Left renal cortex interstitium (tissue), 4 donors: ENCODE measurements around the gene ITPR1. TPM values are rescaled to one million over a fixed set of nuclear protein-coding genes. Genes with fewer than 3 reads are reported as not detected.

Source experiments
- DNase-seq, 4 donors: peaks; one replicate each; pipeline ENCODE4 v3.0.0-alpha.2; 2013; ENCODE audit warnings: low read depth in 4 of 4, low spot score in 2 of 4, missing footprints in 1 of 4
- polyA plus RNA-seq, 4 donors: library from polyadenylated mRNA; unstranded; fragments of 120-200 nt; gene quantifications; one replicate each; pipeline ENCODE4 v1.2.1, GENCODE V29; 2013; ENCODE audit not compliant: insufficient read length in 4 of 4

Gene ITPR1
- polyA plus RNA-seq, 4 donors, result 43.9 to 60.1 (median 53.5) TPM

DNA sequence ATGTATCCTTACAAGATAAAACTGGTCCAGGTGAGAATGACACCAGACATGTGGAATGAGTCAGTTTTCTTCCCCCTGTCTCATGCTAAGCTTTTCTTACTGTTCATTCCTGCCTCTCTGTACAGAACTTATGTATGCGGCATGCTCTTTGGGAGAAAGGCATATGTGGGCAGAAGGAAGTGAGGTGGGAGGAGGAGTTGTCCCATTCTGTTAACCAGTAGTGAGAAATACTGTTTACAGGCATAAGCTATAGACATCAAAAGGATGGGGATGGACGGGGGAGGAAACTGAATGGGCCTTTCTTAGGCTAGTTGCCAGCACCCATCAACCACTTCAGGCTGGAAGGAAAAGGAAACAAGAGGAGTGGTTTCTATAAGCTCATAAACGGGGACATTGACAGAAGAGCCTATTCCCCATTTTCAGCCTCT lies 342.5 kb downstream of the ITPR1 start:
- DNase-seq, result no peak

DNA sequence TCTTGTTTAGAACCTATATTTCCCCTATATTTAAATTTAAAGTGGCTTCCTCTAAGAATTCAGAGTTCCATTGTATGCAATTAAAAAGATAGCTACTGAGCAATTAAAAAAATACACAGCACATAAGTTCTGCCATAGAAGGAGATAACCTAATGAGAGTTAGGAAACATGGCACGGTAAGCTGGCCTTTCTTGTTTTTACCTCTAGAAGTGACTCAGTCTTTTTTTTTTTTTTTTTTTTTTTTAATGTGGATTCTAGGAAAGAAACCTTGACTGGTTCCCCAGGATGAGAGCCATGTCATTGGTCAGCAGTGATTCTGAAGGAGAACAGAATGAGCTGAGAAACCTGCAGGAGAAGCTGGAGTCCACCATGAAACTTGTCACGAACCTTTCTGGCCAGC lies 343.4 kb downstream of the ITPR1 start:
- DNase-seq, result no peak

DNA sequence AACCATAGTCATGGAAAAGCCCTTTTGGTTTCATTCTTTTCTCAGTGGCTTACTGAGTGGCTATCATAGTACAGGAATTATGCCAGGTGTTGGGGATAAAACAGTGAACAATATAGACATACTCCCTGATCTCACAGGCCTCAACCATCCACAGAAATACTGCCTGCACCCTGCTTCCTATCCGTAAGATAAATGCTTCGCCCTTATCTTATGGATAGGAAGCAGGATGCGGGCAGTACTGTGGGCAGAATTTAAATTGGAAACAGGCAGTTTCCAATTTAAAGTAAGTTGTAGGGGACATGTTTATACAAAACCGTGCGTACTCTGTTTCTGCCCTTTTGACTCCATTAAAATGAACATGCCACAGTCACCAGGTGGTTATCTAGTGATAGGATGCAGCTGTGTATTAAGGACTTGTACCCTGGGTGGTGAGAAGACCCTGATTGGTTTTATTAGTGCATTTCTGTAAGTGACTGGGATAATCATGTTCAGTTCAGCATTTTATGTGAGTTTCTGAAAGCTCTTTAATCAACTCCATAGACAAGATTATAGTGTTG lies 344.3 kb downstream of the ITPR1 start:
- no peak for DNase-seq

DNA sequence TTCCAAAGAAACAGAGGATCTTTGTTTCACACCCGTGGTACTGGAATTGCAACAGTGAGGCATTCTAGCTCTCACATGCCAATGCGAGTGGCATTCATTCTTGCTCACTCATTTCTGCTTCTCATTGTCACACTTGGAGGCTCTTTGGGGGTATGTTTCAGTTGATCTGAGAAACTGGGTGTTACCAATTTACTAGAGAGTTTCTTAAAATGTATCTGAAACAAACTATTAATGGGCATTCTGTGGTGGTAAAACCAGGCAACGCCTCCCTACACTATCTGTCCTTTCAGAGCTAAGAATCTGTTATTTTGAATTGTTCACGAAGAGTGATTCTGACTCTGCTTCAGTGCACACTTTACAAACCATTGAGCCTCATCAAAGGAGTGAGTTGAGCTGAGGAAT lies 345.5 kb downstream of the ITPR1 start:
- DNase-seq, result no peak

DNA sequence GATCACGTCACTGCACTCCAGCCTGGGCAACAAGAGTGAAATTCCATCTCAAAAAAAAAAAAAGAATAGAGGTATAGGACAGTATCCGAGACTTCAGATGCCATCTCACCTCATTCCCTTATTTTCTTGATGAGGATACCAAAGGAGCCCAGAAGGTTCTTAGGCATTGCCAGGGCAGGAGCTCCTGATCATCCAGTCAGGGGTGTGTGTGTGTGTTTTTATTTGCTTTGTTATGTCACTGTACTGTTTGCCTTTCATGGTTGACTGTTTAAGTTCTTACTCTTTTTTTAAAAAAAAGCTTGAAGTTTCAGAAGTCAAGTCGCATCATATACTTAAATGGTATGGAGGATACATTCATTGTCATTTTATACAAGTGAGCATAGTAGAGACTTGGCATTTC lies 346.1 kb downstream of the ITPR1 start:
- no peak for DNase-seq

DNA sequence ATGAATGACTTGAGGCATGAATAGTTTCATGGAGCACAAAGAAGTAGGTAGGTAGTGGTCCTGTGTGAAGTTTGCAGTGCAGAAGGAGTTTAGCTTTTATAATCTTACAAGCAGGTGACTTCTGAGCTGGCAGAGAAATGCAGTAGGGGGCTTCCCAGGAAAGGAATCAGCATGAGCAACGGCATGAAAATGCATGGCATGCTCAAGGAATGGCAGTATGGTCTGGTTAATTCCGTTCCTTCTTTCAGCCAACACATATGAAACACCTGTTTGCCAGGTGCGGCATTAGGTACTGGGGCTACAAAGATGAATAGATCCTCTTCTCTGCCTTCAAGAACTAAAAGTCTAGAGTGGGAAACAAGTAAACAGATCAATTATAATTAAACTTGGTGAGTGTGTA lies 348.1 kb downstream of the ITPR1 start:
- no peak for DNase-seq

DNA sequence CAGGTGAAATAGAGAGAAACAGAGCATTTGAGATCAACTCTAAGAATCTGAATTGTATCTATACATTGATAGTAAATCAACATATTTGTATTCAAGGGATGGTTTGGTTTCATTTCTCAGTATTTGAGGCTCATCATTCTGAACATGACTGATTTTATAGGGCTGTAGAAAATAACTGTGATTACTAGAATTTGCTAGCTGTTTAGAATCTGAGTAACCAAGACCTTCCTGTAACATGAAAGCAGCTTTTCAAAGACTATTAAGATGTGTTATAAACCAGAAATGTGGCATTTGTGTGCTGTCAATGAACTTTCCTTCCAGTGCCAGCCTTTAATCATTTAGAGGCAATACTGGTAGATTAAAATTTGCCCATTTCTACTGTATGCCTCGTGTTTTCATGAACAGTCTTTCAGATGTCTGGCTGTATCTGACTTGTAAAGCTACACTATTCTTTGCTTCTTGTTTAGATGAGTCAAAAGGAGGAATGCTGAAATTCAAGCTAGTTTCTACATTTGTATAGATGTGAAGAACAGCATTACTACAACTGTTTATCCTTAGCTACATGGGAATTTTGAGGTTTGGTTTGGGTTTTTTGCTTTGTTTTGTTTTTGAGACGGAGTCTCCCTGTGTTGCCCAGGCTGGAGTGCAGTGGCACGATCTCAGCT lies 348.8 kb downstream of the ITPR1 start:
- no peak for DNase-seq

DNA sequence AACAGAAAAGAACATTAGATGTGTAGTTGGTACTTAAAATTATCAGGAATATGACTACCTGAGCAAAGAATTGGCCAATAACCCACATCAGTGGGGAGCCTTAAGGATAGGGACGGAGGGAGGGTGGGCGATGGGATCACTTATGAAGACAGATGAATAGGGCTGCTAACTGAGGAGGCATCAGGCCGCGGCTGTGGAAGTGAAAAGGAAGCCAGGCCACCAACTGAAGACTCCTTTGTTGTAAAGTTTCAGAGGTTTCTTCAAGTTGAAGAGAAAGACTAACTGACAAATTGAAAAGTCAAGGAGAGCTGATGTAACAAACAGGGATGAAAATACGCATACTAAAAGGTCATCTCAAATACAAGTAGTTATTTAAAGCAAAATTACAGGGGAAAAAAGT lies 350.5 kb downstream of the ITPR1 start:
- DNase-seq, result no peak

DNA sequence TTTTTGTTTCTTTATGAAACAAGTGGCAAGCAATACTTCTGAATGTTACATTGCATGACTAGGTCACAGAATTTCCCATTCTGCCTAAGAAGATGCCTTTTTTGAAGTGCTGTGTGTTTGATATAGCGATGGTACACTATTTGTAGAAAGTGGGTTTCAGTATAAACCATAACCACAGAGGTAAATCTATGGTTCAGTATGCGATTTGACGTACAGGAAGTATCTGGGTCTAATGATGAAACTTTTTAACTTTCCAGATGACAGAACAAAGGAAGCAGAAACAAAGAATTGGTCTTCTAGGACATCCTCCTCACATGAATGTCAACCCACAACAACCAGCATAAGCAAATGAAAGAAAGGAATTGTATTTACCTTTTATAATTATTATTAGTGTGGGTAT lies 352.7 kb downstream of the ITPR1 start:
- DNase-seq, result no peak

DNA sequence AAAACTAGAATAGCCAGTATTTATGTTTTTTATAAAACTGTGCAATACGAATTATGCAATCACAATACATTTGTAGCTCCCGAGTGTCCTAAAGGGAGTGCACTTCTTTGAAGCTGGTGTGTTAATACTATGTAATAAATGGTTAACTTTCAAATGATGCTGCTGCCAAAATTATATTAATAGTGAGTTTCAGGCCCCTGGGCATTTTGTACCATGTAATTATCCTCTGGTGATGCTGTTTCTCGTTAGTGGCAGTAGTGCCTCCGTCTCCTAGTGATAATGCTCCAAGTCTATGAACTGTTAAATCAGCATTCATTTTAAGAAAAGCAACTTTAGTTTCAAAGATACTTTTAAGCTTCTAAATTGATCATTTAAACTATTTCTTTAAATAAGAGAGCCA lies 353.4 kb downstream of the ITPR1 start:
- no peak for DNase-seq

DNA sequence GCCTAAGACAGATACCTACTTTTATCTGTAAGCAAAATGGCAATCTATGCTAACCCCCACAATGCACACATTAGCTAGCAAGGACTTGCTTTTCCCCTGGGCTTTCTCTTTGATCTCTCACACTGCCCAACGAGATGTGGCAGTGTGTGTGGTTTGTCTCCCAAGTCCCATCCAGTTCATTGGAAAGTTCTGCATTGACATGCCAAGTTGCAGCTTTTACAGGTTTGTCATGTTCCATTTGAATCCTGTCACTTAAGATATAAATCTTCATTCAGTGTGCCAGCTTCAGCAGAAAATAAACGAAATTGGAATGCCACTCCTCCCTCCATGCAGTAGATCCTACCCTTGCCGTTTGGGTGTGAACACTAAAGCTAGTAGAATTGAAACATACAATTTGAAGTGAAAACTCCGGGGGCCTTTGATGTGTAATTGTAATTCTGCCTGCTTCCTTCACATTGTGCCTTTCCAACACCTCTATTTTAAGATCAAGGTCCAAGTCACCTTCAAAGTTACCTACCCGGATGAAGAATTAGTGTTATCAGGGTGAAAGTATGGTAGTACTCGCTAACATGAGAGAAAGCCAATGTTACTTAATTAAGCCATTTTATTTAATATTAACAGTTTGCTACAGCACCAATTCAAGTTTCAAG lies 355.2 kb downstream of the ITPR1 start:
- no peak for DNase-seq

DNA sequence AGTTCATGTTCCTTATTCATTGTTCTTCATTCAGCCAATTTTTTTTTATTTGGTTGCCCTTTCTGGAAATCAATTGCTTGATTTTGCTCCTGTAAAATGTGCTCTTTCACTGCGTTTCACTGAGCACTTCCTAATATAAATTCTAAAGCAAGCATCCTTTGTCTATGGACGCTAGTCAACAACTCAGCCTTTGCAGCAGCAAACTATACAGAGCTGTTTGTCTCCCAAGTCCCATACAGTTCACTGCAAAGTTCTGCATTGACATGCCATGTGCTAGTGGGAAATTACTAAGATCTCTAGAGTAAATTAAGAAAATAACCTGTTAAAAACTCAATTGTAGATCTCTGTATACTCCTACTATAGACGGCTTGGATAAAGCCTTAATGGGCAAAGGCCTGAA lies 356.0 kb downstream of the ITPR1 start:
- DNase-seq, result no peak

DNA sequence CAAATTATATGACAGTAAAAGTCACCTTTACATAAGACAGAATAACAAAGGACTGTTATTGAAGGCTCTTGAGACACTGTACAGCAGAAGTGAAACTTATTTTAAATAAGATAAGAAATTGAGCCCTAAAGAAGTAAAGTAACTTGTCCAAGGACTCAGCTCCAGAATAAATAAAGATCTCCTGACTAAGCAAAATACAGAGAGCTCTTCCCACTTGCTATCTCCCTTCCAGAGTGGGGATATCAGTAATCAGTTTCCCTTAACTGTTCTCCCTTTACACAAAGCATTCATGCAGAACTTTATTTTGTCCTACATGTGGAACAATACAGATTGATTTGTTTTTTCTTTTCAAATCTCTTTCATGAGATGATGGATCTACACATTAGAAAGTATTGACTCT lies 356.6 kb downstream of the ITPR1 start:
- no peak for DNase-seq

DNA sequence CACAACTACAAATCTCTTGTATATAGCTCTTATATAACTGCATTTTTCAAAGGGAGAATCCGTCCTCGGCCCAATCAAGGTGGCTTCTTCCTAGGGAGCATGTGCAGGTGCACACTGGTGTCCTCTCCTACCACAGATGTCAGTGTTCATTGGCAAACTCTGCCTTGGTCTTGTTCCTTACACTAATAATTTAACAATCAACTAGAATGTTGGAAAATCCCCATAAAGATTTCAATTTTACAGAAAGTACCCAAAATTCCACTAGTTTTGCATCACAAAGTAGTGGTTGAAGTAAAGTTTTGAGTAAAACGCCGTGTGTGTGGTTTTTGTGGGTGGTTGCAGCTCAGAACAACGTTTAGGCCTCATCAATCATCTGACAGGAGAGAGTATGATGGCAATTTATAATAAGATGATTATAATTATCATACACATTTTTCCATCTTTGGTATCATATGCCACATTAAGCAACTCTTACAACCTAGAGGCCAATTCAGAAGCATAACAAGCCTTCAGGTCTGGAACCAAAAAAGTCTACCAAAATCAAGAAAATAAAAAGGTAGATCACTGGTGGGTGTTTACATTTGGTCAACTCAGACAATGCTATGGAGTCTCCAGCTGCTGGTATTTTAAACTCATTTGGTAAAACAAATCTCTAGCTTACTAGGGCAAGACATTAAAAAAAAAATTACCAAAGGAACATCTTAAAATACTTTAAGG lies 357.2 kb downstream of the ITPR1 start:
- DNase-seq, result no peak

DNA sequence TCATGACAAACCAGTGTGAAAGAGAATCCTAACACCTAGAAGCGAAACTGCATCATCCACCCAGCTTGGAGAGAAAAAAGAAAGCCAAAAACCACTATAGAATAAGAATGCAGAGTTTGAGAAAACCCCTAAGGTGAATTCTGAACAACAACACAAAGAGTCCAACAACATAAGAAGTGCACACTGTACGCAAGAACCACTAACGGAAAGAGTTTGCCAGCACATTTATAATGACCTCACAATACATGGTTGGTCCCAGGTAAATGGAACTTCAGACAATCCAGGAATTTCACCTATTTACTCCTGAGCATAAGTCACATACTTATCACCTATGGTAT lies 357.7 kb downstream of the ITPR1 start:
- no peak for DNase-seq

DNA sequence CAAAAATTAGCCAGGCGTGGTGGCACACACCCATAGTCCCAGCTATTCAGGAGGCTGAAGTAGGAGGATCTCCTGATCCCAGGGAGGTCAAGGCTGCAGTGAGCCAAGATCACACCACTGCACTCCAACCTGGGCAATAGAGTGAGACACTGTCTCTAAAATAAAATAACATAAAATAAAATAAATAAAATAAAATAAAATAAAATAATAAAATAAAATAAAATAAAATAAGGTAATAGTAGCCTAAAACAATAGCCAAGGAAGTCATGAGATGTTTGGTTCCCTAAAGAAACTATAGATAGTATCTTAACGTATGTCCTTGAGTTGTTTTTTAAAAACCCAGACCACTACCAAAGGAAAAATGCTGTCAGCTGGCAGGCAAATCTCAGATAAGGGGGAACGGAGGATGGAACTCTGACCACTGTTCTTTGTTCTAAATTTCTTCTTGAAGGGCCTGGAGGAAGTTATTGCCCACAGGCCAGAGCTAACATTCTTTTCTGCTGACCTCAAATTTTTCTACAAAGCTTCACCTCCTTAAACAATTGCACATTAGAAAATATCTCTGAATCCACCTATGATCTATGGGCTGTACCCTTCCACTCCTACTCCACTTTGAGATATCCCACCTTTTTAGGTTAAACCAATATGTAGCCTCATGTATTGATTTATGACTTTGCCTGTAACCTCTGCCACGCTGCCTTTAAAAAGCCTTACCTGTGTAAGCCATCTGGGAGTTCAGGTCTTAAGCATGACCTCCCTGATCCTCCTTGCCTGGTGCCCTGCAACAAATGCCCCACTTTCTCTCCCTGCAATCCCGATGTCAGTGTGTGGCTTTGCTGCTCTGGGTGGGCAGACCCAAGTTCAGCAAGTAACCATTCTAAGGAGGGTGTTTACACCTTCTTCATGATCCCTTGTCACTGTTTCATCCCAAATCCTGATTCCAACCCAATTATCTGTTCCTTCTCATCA lies 359.9 kb downstream of the ITPR1 start:
- DNase-seq, result no peak

DNA sequence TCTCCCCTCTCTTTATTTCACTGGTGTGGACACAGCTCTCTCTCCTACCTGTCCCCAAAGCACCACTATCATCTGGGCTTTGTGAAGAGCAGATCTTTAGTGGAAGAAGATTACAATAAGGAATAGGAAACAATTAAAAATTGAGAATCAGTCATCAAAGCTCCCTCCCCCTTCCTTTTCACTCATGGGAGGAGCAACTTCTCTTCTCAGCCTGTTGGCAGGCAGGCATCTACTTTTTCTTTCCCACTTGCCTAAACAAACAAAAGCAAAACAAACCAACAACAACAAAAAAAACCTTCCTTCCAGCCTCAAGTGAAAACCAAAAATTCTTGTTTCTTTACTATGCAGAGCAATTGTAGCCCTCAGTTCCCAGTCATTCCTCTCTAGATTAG lies 360.6 kb downstream of the ITPR1 start:
- DNase-seq, result no peak

DNA sequence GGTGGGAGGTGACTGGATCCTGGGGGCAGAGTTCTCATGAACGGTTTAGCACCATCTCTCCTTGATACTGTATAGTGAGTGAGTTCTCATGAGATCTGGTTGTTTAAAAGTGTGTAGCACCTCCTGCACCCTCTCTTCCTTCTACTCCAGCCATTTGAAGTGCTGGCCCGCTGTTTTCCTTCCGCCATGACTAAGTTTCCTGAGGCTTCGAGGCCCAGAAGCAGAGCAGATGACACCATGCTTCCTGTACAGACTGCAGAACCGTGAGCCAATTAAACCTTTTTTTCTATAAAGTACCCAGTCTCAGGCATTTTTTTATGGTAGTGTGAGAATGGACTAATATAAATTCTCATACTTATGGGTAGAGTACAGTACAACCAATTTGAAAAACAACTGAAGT lies 362.5 kb downstream of the ITPR1 start:
- no peak for DNase-seq

DNA sequence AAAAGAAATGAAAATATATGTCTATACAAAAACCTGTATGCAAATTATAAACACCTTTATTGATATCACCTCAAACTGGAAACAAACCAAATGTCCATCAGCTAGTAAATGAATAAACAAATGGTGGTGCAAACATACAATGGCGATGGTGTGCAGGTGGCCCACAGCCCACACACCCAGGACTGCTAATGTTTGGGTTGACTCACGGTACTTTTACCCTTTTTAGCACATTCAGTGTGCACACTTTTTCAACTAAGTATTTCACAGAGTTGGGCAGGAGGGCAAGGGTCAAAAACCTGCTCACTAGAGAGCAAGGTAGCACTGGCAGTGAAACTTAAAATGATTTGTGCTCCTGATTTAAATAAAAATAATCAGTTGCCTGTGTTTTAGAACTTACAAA lies 363.0 kb downstream of the ITPR1 start:
- DNase-seq, result no peak

DNA sequence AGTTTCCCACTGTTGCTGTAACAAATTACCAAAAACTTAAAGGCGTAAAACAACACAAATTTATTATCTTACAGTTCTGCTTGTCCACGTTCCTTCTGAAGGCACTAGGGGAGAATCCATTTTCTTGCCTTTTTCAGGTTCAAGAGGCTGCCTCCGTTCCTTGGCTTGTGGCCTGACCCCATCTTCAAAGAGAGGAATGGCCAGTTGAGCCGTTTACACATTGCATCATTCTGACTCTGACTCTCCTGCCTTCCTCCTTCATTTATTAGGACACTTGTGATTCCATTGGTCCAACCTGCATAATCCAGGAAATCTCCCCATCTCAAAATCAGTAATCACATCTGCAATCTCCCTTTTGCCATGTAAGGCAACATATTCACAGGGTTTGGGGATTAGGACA lies 363.4 kb downstream of the ITPR1 start:
- DNase-seq, result no peak

DNA sequence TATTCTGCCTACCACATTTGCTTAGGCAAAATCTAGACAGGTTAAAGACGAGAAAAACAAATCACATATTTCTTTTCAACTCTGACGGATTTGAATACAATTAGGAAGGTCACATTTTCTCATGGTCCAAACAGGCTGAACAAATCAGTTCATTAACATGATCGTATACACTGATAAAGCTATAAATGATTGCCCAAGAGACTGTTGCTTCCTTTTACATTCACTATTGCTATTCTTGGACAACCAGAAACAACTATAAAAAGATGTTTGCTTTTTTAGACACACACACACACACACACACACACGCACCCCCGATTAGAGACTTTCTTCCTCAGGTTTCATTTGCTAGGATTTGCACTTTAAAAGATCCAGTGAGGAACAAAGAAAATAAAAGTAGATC lies 363.8 kb downstream of the ITPR1 start:
- DNase-seq, result no peak
